Mammary epithelial cell (primary cell): ENCODE data around the gene RMDN3.

Experiments
- EZH2 ChIP-seq: IDR thresholded peaks from 2 replicates; pipeline ENCODE4 v1.6.1; 2012; ENCODE audit warnings: low read length, inconsistent platforms, borderline replicate concordance
- TF ChIP-seq, protein P1 (sequence below), 2 donors: IDR thresholded peaks in 1 of 2; conservative IDR thresholded peaks in 1 of 2; 2 replicates each; pipeline ENCODE4 v1.5.1; 2011 to 2012; ENCODE audit warnings: inconsistent platforms in 2 of 2, low read length in 2 of 2, mild to moderate bottlenecking in 2 of 2, control low read depth in 1 of 2, low read depth in 1 of 2; ENCODE audit not compliant: insufficient read depth in 1 of 2; ENCODE audit errors: extremely low read depth in 1 of 2

DNA sequence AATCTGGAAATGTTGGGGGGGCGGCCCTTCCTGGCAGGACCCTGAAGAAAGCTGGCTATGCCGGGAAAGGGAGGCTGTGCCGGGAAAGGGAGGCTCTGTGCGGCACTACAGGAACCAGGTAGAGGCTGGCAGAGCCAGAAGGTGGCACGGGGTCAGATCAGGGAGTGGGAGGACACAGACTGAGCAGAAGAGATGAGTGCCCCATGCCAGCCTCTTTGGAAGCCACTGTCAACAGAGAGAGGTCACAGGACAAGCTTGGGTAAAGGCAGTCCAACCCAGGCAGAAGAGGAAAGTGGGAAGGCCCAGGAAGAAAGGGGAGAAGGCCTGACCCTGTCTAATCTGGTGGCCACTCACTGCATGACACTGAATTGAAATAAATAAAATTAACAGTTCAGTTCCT, 16.2 kb upstream of the RMDN3 start:
- TF ChIP-seq, protein P1, sequence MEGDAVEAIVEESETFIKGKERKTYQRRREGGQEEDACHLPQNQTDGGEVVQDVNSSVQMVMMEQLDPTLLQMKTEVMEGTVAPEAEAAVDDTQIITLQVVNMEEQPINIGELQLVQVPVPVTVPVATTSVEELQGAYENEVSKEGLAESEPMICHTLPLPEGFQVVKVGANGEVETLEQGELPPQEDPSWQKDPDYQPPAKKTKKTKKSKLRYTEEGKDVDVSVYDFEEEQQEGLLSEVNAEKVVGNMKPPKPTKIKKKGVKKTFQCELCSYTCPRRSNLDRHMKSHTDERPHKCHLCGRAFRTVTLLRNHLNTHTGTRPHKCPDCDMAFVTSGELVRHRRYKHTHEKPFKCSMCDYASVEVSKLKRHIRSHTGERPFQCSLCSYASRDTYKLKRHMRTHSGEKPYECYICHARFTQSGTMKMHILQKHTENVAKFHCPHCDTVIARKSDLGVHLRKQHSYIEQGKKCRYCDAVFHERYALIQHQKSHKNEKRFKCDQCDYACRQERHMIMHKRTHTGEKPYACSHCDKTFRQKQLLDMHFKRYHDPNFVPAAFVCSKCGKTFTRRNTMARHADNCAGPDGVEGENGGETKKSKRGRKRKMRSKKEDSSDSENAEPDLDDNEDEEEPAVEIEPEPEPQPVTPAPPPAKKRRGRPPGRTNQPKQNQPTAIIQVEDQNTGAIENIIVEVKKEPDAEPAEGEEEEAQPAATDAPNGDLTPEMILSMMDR (conservative IDR thresholded peaks at IDR 0.05 in 1 of 2, IDR thresholded peaks at IDR 0.05 in 1 of 2; ENCODE audit: extremely low read depth in 1 of 2, insufficient read depth in 1 of 2, low read depth in 1 of 2, low read length in 2 of 2) = no peak
- TF ChIP-seq EZH2 = no peak
